T-helper 1 cell treated with Interleukin-12 subunit alpha and Interleukin-12 subunit beta and Interleukin-4 antibody, amounts not matched to agents 30 ng/mL and 1 ng/mL, for 36 hours (primary cell): ENCODE data around the gene ZFR2. TPM values are rescaled to one million over a fixed set of nuclear protein-coding genes. Genes with fewer than 3 reads are reported as not detected.
"Not testable (repeated sequence)": the region's sequence is repeated elsewhere in the genome, so short reads cannot be mapped to it uniquely, and the experiment has no call there.

Experiments used
- intact Hi-C: fragments of 100-400 bp; cut with micrococcal nuclease; formaldehyde crosslinking; loops from one replicate; pipeline ENCODE4 v1.15.1; 2024
- total RNA-seq: library from RNA; stranded (reverse); gene quantifications from 2 replicates; pipeline ENCODE4 v1.2.3, GENCODE V29; 2022

The ZFR2 gene
- total RNA-seq, 1 donor from 2014 or later: 0.25 TPM

DNA sequence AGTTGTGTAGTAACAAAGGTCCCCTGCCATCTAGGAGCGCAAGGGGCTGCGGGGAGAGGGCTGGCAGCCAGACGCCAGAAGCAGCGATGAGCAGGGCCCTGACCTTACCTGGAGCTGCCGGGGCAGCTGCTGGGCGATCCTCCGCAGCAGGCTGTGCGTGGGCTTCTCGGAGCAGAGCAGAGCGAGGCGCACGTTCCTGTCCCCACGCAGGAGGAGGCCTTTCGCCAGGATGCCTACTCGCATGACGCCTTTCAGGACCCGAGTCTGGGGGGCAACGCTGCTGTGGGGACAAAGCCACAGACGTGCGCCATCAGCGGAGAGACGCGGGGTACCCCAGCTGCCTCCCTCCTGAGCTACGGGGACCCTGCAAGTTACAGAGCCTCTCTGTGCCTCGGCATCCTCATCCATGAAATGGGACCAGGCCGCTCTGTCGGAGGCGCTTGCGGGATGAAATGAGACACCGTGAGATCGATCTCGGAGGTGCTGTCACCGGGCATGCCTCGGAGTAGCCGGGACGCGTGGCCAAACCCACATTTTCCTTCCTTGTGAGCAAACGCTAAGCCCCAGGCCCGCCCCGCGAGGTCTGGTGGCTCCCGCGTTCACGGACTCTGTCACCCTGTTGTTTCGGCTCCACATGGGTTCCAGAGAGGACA lies 52.1 kb downstream of the ZFR2 start:
- intact Hi-C loops: no loop called here

DNA sequence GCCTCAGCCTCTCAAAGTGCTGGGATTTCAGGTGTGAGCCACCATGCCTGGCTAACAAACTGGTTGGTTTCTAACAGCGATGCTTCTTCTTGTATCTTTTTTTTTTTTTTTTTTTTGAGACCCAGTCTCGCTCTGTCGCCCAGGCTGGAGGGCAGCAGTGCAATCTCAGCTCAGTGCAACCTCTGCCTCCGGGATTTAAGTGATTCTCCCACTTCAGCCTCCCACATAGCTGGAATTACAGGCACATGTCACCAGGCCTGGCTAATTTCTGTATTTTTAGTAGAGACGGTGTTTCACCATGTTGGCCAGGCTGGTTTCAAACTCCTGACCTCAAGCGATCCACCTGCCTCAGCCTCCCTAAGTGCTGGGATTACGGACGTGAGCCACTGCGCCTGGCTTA lies 52.7 kb downstream of the ZFR2 start:
- intact Hi-C loops: not testable (repeated sequence)

DNA sequence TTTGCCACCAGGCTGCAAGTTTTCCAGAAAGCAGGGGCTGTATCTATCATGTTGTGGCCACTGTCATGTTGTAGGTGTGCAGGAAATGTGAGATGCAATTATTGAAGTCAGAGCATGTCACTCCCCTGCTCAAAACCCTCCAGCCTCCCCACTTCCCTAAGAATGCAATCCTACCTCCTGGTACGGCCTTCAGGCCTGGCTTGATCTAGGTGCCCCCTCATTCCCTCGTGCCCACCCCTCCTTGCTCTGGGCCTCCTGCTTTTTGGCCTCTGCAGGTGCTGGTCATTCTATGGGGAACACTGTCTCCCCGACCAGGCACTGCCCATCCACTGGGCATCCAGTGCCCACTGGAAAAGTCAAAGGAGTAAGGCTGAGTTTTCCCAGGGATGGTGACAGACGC lies 54.2 kb downstream of the ZFR2 start:
- intact Hi-C loops: no loop called here

DNA sequence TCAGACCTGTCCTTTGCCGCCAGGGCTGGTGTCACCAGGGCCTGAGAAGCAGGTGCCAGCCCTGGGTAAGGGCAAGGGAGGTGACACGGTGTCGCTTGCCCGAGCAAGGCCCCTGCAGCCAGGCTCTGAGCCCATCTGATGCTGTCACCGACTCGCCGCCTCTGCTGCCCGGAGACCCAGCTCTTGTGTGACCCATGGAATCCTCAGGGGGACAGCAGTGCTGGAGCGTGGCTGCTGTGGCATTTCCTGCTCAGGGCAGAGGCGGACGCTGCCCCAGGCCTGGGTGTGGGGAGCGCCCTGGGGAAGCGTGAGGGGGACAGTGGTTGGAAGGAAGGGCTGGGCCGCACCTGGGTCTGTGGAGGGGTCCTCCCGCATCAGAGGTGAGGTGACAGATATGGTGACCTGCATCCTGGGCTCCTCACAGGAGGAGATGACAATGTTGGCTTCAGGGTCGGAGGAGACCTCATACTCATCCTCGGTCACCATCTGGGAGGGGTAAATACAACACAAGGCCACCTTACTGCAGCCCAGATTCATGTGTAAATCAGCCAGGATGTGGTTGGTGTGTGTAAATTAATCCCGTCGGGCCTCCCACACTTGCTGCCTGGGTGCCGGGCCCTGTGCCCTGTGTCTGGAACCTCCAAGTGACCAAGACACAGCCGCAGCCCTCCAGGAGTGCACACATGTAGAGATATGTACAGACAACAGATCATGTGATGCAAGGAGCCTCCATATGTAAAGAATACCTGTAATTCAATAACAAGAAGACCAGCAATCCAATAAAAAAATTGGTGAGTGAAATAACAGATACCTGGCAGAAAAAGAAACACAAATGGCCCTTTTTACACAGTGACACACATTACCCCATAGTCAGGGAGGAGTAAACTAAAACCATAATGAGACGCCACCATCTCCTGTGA lies 55.1 kb downstream of the ZFR2 start:
- intact Hi-C loops: no loop called here

DNA sequence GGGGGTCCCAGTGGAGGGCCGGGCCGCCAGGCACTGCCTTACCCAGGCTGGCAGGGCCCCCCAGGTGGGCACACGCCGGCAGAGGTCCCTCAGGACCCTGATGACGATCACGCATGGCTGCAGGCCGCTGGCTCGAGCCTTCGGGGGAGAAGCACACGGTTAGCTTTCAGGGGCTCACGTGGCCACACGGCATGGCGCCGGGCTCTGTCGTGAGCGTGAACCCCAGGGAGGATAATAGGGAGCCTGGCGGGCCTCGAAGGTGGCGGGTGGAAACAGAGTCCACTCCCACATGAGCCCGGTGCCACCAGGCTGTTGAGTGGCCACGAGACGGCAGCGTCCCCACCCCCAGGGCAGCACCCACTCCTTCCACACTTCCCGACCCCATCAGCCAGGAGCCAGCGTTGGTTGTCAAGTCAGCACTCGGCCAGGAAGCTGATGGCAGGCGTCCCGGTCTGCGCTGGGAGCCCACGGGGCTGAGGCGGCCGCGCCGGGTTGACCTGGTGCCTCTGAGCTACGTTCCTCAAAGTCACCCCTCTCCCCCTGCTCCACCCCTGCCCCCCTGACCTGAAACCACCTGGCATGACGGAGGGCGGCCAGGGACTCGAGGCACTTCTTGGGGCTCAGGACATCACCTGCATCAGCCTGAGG lies 58.0 kb downstream of the ZFR2 start:
- intact Hi-C loops: no loop called here

DNA sequence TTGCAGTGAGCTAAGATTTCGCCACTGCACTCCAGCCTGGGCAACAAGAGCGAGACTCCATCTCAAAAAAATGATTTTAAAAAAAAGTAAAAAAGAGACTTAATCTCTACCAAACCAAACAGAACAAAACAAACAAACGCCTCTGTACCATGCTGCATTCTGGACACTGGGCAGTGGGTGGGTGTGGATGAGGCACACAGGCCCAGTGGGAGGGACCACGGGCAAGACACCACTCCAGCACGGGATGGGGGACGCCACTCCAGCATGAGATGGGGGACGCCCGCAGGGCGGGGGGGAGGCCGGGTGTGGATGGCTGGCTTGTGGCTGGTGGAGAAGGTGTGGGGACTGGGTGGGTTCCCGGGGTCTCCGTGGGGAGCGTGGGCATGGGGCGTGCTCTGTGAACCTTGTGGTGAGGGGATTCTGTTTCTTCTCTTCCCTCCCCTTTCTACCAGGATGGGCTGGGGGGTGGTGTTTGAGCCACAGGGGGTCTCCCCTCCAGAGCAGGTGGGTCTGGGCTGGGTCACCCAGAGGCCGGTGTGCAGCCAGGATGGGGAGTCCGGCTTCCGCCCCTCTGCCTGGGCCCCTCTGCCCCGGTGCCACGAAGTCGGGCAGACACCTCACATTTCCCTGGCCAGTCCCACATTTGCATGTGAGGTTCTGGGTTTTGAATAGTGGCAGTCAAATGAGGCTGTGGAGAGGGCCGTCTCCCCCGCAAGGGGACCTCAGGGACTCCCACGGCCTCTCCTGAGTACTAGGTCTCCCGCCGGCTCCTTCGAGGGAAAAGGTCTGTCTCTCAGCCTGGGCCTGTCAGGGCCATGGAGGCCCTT lies 58.7 kb downstream of the ZFR2 start:
- intact Hi-C loops: no loop called here

DNA sequence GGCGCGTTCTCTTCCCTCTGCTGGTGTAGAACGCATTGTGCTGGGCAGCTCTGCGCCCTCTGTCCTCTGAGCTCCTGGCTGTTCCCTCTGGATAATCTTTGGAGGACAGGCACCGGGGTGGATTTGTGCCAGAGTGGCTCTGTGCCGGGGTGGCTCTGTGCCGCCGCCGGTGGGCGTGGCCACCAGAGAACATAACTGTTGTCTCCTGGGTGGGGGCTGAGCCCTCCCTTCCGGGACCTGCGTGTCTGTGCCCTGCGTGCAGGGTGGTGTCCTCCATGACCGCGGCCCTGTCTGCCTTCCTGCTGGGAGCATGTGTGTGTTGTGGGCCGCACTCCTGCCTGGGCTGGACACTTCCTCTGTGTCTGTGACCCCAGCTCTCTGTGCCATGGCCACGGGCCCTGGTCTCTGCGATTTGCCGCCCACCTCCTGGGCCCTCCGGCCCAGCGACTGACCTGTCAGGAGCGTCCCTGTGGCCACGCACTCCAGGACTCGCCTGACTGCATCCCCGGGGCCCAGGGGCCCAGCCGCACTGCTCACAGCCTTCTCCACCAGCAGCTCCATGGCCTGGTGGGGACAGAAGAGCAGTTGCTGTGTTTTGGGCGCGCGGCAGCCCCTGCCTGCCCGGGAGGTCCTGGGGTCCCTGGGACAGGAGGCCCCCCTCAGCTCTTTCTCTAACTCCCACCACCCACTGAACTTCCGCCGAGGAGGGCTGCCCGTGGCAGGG lies 60.3 kb downstream of the ZFR2 start:
- intact Hi-C loops: no loop called here

DNA sequence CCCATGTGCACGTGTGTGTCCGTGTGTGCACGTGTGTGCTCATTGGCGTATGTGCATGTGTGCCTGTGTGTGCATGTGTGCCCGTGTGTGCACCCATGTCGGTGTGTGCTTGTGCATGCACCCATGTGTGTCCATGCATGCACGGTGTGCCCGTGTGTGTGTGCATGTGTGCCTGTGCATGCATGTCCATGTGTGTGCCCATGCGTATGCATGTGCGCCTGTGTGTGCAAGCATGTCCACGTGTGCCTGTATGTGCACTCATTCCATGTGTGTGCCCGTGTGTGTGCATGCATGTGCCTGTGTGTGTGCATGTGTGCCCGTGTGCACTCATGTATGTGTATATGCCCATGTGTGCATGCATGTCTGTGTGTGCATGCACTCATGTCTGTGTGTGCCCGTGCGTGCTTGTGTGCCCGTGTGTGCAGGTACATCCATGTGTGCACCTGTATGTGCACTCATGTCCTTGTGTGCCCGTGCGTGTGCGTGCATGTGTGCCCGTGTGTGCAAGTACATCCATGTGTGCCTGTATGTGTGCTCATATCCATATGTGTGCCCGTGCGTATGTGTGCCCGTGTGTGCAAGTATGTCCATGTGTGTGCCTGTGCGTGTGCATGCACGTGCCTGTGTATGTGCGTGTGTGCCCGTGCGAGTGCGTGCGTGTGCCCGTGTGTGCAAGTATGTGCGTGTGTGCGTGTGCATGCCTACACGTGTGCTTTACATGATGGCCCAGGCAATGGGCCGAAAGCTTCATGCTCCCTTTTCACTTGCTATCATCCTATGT lies 61.1 kb downstream of the ZFR2 start:
- intact Hi-C loops: no loop called here

DNA sequence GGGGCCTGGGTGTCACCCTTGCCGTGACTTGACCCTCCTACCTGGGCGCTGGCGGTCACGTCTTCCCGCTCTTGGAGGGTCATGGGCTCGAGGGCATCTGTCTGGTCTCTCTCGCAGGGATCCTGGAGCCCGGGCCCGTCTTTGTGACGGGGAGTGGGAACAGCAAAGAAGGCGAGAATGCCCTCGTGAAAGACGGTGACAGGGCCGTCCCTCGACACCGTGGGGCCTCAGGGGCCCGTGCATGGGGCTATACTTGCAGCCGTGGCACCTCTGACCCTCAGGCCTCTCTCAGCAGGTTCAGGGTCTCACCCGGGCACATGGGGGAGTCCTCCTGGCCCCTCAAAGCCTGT lies 61.7 kb downstream of the ZFR2 start:
- intact Hi-C loops: no loop called here

DNA sequence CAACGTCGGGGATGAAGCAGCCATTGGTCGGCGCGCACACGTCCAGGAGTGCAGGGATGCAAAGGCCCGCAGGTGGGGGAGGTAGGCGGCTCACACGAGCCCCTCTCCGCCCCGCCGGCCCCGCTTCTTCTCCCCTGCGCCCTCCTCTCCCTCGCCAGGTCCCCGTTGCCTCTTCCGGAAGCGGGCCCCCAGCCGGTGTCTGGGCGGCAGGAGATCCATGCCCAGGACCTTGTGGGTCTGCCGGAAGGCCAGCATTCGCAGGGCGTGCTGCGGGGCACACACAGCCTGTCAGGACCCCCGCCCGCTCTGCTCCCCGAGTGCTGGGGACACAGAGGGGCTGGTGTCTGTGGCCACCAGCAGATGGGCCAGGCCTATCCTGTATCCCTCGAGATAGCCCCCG lies 63.0 kb downstream of the ZFR2 start:
- intact Hi-C loops: no loop called here

DNA sequence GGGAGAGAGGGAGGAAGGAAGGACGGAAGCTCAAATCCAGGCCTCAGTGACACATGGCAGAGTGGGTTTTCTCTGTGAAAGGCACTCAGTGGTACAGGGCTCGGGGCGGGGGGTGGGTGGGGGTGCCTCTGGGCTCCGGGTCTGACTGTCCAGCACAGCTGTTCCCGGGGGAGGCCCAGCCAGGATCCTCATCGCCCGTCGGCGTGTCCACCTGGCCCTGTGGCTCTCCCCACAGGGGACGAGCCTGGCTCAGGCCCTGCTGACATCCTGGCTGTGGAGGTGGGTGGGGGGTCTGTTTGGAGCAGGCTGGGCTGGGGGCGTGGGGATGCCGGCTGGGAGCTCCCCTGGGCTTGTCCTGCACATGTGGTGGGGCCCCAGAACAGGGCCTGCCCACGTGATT lies 64.4 kb downstream of the ZFR2 start:
- intact Hi-C loops: no loop called here

DNA sequence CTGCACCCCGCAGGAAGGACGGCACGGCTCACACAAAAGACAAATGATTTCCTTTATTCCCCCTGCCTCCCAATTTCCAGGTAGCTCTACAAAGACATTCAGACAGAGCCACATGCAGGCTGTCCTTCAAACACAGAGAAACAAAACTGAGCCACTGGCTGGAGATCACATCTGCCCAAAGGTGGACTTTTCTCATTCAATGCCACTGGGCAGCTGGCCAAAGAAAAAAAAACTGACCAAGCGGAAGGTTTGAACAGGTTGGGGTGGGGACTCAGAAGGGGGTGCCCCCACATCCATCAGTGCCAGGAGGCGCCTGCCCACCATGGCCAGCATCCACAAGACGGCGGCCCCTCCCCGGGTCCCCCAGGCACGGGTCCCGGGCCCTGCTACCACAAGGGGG lies 64.9 kb downstream of the ZFR2 start:
- intact Hi-C loops: no loop called here

DNA sequence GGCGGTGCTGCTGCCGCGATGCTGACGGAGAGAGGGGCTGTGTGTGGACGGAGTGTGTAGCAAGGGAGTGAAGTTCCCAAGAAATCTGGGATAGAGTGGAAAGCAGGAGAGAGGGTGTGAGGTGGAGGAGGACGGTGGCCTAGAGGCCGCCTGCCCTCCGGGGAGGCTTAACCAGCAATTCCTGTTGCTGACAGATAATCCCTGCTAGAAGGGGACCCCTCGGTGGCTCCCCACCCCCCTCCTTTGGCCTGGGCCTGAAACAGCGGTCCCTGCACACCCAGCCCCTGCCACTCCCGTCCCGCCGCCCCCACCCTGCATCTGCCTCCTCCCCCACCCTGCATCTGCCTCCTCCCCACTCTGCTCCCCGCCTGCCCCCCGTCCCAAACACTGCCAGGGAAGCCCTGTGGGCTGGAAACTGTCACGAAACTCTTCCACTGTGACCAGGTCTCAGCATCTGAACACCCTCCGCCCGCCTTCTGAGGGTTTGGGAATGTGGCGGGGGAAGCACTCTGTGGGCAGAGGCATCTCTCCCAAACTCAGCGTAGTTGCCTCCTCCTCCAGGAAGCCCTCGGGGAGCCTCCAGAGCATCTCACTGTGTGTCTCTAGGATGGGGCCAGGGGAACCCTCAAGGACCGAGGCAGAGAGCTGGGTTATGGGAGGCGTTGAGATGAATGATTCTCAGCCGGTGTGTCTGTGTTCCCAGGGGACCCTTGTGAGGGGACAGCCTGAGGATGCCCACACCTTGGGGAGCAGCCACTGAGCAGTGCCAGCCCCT lies 65.5 kb downstream of the ZFR2 start:
- intact Hi-C loops: no loop called here

DNA sequence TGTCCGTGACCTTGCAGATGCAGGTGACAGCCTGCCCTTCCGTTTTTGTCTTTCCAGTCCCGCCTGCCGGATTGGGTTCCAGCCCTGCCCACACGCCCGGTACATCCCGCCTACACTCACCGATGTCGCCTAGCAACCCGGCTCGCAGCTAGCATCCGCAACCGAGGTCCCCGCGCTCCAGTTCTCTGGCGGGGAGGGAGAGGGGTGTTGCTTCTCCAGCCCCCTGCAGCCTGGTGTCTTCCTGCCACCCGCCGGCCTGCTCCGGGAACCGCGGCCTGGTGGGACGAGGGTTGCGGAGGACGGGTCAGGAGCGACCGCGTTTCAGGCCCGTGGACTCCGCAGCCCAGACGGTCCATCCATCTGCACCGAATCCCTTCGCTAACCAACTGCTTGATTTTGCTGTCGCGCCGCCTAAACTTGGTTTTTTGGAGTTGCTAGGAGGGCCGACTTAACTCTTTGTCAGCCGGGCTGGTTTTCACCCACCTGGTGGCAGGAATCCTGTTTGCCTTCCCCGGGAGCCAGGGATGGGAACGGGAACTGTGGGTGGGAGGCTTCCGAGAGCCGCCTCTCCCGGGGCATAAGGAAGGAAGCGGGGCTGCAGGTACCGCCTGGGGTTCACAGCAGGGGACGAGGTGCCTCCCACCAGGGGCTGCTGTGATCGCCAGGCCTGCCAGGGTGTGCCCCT lies 67.3 kb downstream of the ZFR2 start:
- intact Hi-C loops: no loop called here

DNA sequence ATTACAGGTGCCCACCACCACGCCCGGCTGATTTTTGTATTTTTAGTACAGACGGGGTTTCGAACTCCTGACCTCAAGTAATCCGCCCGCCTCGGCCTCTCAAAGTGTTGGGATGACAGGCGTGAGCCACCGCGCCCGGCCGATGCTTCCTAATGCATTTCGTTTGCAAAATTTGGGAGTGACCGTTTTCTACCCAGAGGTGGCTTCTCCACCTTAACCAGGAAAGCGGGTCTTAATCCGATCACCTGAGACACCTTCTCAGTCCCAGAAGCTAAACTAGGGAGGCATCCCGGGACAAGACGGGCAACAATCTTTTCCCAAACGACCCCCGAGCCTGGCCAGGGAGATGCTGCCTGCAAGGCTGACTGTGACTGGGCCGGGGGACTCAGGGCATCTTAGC lies 67.8 kb downstream of the ZFR2 start:
- intact Hi-C loops: no loop called here

DNA sequence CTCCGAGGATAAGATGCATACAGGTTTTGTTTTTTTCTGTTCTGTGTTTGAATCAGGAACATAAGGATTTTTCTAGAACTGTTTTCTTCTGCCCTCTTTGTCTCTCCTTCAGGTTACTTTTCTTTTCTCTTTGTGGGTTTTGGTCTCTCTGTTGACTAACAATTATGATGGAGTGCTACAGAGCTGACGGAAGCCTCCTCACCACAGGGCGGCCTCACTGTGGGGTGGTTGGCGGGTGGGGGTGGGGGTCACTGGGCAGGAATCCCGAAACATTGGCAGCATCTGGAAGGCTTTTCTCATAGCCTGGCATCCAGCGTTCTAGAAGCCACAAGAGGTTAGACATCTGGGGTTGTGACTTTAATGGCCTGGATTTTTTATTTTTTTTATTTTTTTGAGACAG lies 70.7 kb downstream of the ZFR2 start:
- intact Hi-C loops: loop anchor here (1.0 to 2.0 kb wide), 2 partner anchors 14 to 35 kb away; partner anchors contain the start of gene MRPL54

DNA sequence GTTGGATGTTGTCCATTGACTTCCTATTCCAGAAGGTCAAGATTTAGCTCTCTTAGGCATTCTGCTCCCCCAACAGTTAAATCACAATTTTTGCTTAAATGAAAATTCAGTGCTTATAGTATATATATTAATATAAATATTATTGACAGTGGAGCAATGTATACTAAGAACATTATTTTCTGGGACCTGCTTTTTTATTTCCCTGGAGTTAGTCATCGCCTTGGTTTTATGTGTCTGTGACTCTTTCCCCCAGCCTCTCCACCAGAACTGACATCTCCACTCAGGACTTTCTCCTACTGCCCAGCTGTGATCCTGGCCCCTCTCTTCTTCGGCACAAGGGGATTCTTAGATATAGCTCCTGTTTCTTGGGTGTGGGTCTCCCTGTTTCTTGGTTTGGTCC lies 72.5 kb downstream of the ZFR2 start:
- intact Hi-C loops: no loop called here

DNA sequence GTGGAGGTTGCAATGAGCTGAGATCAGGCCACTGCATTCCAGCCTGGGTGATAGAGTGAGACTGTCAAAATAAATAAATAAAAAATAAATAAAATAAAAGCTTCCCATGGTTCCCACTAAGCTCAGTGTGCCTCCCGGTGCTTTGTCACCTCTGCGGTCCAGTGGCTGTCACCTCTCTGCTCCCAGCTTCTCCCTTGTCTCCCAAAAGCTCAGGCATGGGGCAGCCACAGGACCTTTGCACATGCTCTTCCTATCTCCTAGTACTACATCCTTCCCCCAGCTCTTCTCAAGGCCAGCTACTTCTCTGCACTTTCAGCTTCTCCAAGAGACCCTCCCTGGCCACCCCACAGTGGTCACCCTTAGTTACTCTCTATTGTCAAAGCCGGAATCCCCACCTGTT lies 75.0 kb downstream of the ZFR2 start:
- intact Hi-C loops: no loop called here

DNA sequence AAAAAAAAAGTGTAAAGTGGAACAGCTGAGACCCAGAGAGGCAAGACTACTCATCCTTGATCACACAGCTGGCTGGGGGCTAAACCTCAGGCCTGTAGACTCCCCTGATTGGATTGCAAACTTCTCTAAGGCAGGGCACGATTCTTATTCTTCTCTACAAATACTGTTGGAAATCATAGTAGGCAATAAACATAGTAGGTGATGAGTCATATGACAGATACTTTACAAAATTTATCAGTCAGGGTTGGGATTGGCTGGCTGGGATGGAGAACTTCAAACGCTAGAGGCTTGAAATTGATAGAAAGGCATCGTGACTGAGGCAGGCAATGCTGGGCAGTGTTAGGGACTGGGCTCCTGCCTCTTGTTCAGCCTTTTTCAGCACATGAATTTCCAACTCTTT lies 76.7 kb downstream of the ZFR2 start:
- intact Hi-C loops: no loop called here
